ENCODE data around the gene PCBP3.

DNA sequence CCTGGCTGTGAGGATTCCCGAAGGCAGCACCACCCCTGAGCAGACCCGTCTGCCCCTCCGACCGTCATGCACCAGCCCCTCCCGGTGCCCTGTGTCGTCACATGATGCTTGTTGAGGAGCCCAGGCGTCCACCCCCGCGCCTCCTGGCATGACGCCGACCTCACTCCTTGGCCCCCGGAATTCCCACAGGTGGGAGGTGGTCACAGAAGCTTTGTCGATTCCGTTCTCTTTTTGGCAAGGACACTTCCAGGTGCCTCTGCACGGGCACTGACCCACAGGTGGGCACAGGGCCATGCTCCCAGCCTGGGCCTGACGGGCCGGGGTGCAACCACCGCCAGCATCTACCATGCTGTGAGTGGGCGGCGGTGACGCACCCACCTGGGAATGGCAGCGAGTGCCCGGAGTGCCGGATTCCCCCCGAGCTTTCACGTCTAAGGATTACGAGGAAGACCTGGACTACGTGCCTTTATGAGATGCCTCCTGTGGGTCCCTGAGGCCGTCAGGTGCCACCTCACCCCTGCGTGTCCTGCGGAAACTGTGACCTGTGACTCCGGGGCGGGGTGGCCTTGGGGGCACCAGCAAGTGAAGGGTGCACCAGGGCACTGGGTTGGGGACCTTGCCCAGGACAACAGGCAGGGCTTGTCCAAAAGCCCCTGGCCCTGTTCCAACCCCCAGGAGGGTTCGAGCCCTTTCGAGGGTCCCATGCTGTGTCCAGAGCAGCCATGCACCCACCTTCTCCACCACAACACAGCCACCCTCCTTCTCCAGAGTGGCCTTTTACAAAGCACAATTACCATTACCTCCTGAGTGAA, 306.6 kb downstream of the PCBP3 start:
- no peak for TF ChIP-seq TAF1 (conservative IDR thresholded peaks at IDR 0.05)
- TF ChIP-seq, protein P1, sequence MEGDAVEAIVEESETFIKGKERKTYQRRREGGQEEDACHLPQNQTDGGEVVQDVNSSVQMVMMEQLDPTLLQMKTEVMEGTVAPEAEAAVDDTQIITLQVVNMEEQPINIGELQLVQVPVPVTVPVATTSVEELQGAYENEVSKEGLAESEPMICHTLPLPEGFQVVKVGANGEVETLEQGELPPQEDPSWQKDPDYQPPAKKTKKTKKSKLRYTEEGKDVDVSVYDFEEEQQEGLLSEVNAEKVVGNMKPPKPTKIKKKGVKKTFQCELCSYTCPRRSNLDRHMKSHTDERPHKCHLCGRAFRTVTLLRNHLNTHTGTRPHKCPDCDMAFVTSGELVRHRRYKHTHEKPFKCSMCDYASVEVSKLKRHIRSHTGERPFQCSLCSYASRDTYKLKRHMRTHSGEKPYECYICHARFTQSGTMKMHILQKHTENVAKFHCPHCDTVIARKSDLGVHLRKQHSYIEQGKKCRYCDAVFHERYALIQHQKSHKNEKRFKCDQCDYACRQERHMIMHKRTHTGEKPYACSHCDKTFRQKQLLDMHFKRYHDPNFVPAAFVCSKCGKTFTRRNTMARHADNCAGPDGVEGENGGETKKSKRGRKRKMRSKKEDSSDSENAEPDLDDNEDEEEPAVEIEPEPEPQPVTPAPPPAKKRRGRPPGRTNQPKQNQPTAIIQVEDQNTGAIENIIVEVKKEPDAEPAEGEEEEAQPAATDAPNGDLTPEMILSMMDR (IDR thresholded peaks at IDR 0.05; ENCODE audit: low read depth, low read length, missing input control), result no peak
